HL-60 (cell line): ENCODE measurements around the gene AIG1.

Experiments
- CTCF ChIP-seq: IDR thresholded peaks from one replicate; pipeline ENCODE4 v1.5.1; 2011; ENCODE audit warnings: low read length, control low read depth, inconsistent platforms; ENCODE audit not compliant: insufficient read depth
- GABPA ChIP-seq: IDR thresholded peaks from 2 replicates; pipeline ENCODE4 v1.6.1; 2012; ENCODE audit warnings: low read depth
- POLR2AphosphoS5 ChIP-seq: IDR thresholded peaks from 2 replicates; pipeline ENCODE4 v1.6.1; 2012; ENCODE audit warnings: low read depth
- REST ChIP-seq: IDR thresholded peaks from 2 replicates; pipeline ENCODE4 v1.6.1; 2012; ENCODE audit warnings: low read depth; ENCODE audit not compliant: insufficient replicate concordance
- SPI1 ChIP-seq: IDR thresholded peaks from 2 replicates; pipeline ENCODE4 v1.6.1; 2012; ENCODE audit warnings: low read depth, mild to moderate bottlenecking, borderline replicate concordance

GRCh38 chr6:143241111-143241510 is 180.4 kb downstream of the AIG1 start:
- no peak for TF ChIP-seq POLR2AphosphoS5
- TF ChIP-seq SPI1 = no peak
- no peak for TF ChIP-seq CTCF
- TF ChIP-seq REST = no peak
- no peak for TF ChIP-seq GABPA
